Adrenal gland (tissue), 12 donors: ENCODE measurements around the gene SYT7. TPM values are rescaled to one million over a fixed set of nuclear protein-coding genes. Genes with fewer than 3 reads are reported as not detected.
A peak's percentile ranks its signal among the peaks of the same experiment; 100 is the strongest.

Source experiments
- DNase-seq, 7 donors: peaks; one replicate each; pipeline ENCODE4 v3.0.0-alpha.2; 2019 to 2020
- H3K27ac ChIP-seq, 5 donors: fragments of 200-600 bp; sonication (generic) in 4 of 5; 1 replicate in 3 of 5; 2 replicates in 2 of 5; pipeline versions ENCODE4 v1.5.1 to v1.8.0; 2016 to 2020; ENCODE audit warnings: mild to moderate bottlenecking in 1 of 5
- H3K27me3 ChIP-seq: fragments of 200-600 bp; 2 replicates; pipeline ENCODE4 v1.8.0; 2021
- H3K36me3 ChIP-seq, 2 donors: fragments of 200-600 bp; replicated peaks in 1 of 2; 1 replicate in 1 of 2; 2 replicates in 1 of 2; pipeline versions ENCODE4 v1.5.1 to v1.8.0; 2018 to 2022
- H3K4me1 ChIP-seq, 2 donors: fragments of 200-600 bp; replicated peaks in 1 of 2; 1 replicate in 1 of 2; 2 replicates in 1 of 2; pipeline versions ENCODE4 v1.5.1 to v1.8.0; 2018 to 2021
- H3K4me3 ChIP-seq, 4 donors: fragments of 200-600 bp; sonication (generic) in 3 of 4; one replicate each; pipeline ENCODE4 v1.5.1; 2016 to 2018
- H3K9me3 ChIP-seq, 3 donors: fragments of 200-600 bp; sonication (generic) in 1 of 3; replicated peaks in 1 of 3; 1 replicate in 2 of 3; 2 replicates in 1 of 3; pipeline versions ENCODE4 v1.5.1 to v1.8.0; 2016 to 2021
- POLR2A ChIP-seq, 2 donors: fragments of 450-650 bp; IDR thresholded peaks; one replicate each; pipeline ENCODE4 v1.6.1; 2017; ENCODE audit warnings: antibody characterized with exemption in 2 of 2, mild to moderate bottlenecking in 2 of 2, moderate library complexity in 1 of 2
- WGBS, 4 donors: extraction: QIAGEN DNeasy Blood & Tissue Kit in 2 of 4; methylation state at CpG; one replicate each; pipeline versions ENCODE4 v1.1.5 to v1.1.7; 2013 to 2017; 5-methylcytosine and 5-hydroxymethylcytosine counted together
- intact Hi-C, 2 donors: fragments of 100-400 bp; cut with DNase I; formaldehyde crosslinking; loops; one replicate each; pipeline versions ENCODE4 v1.14.1 to v1.15.0; 2022 to 2023
- polyA plus RNA-seq, 3 donors: library from polyadenylated mRNA; stranded (reverse); fragments of 200-250 nt in 2 of 3; fragments of 350-450 nt in 1 of 3; fragmentation: Illumina TruSeq in 1 of 3; extraction: RNeasy Lipid Tissue Mini Kit (QIAGEN cat#74804) in 1 of 3; gene quantifications; one replicate each; pipeline ENCODE4 v1.2.3, GENCODE V29; 2013 to 2014
- total RNA-seq, 9 donors: library from RNA; depleted of rRNA in 4 of 9; stranded (reverse); fragments of >200 nt in 4 of 9; fragments of 120-200 nt in 1 of 9; fragmentation: NEBNext Ultra II Directional in 1 of 9; extraction: Animal tissue kit (Norgen Biotek cat#: 25700) in 1 of 9; gene quantifications; one replicate each; pipeline versions ENCODE4 v1.1.0 to v1.2.4, GENCODE V29; 2013 to 2023
- TF ChIP-seq, protein P1 (sequence below), 6 experiments: fragments of 450-650 bp in 4 of 6; fragments of 200-600 bp in 2 of 6; sonication (generic) in 1 of 6; IDR thresholded peaks; 1 replicate in 5 of 6; 2 replicates in 1 of 6; pipeline versions ENCODE4 v1.5.1 to v1.8.0; 2016 to 2021; ENCODE audit warnings: antibody characterized with exemption in 6 of 6, mild to moderate bottlenecking in 2 of 6, moderate library complexity in 1 of 6
- donor health status: healthy with polysubstance abuse.
- donor health status: Bipolar disorder and iron deficiency.
- donor health status: DM: yes; HTN: yes; CAD: no.
- donor health status: DM: no; HTN: no; CAD: no.
- donor health status: DM: no; HTN: no; CAD: no.
- donor health status: DM: yes; HTN: yes; CAD: no.

Gene SYT7
- total and polyA plus RNA-seq, 12 donors: 0.09 to 6.8 (median 1.3) TPM; not detected in 1

DNA sequence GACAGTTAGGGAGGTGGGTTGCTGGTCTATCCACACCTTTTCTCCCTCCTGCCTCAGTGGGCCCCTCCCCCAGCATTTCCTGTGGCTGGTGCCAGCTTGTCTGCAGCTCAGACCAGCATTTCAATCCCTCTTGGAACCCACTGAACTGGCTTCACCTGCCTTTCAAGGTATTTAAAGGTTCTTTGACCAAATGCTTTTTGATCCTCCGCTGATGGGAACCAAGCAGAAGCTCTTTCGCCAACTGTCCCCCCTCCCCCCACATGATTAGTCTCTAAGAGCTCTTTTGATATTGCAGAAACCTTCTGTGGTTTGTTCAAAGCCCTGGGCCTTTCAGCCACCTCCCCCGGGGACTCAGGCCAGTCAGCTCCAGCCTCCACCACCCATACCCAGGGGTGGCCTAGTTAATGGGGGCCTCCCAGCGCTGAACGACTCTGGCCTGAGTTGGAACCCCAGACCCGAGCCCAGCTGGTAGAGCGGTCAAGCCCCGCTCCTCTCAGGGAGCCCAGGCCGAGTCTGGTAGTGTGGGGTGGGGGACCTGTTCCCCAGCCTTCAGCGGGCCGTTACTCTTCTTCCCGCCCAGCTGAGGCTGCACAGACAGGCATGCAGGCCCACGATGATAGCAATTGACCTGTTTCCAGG, 6.0 kb upstream of the SYT7 start:
- DNase-seq: no peak
- WGBS, 4 donors: 68 to 84% (median 72%) methylated on average over 3 to 13 of the region's 13 CpGs
- TF ChIP-seq, protein P1, sequence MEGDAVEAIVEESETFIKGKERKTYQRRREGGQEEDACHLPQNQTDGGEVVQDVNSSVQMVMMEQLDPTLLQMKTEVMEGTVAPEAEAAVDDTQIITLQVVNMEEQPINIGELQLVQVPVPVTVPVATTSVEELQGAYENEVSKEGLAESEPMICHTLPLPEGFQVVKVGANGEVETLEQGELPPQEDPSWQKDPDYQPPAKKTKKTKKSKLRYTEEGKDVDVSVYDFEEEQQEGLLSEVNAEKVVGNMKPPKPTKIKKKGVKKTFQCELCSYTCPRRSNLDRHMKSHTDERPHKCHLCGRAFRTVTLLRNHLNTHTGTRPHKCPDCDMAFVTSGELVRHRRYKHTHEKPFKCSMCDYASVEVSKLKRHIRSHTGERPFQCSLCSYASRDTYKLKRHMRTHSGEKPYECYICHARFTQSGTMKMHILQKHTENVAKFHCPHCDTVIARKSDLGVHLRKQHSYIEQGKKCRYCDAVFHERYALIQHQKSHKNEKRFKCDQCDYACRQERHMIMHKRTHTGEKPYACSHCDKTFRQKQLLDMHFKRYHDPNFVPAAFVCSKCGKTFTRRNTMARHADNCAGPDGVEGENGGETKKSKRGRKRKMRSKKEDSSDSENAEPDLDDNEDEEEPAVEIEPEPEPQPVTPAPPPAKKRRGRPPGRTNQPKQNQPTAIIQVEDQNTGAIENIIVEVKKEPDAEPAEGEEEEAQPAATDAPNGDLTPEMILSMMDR (IDR thresholded peaks at IDR 0.05): no peak
- no peak for TF ChIP-seq POLR2A (IDR thresholded peaks at IDR 0.05)
- Histone ChIP-seq H3K4me3 (no peak overlapping the region), H3K27me3 (peaks cover 4% of the 10 kb centered on the region), H3K9me3 (no peaks in the 10 kb centered on the region), H3K4me1 (peaks cover 0 to 13% of the 10 kb centered on the region in 2 donors), H3K36me3 (no peaks in the 10 kb centered on the region), H3K27ac (no peak overlapping the region)
- intact Hi-C loops: no loop called here

DNA sequence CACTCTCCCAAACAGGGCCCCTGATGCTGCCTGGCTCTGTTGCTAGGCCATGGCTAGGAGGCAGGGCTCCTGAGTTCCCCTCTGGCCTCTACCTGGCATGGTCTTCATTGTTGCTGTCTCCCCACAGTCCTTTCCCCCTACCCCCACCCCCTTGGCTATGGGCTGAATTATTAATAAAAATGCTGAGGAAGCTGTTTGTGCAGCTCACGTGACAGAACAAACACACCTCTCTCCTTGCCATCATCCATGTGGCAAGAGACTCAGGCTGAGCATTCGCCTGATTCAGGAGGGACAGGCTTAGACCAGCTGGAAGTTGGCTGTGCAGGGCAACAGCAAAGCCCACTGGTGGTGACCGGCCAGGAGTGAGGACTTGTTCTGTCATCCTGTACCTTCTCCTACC, 4.2 kb upstream of the SYT7 start:
- H3K9me3 ChIP-seq: no peaks in the 10 kb centered on the region
- intact Hi-C loops: no loop called here
- H3K4me3 ChIP-seq: no peak overlapping the region
- TF ChIP-seq, protein P1 (IDR thresholded peaks at IDR 0.05): no peak
- TF ChIP-seq POLR2A (IDR thresholded peaks at IDR 0.05): no peak
- peak overlapping the region in 1 of 5 donors; percentile 26 for H3K27ac ChIP-seq
- no peak for DNase-seq
- H3K36me3 ChIP-seq: no peaks in the 10 kb centered on the region
- 77 to 96% (median 84%) methylated on average over 3 of the region's 3 CpGs for WGBS, 4 donors
- H3K4me1 ChIP-seq: peaks cover 5 to 22% of the 10 kb centered on the region in 2 donors
- peaks cover 9% of the 10 kb centered on the region for H3K27me3 ChIP-seq

DNA sequence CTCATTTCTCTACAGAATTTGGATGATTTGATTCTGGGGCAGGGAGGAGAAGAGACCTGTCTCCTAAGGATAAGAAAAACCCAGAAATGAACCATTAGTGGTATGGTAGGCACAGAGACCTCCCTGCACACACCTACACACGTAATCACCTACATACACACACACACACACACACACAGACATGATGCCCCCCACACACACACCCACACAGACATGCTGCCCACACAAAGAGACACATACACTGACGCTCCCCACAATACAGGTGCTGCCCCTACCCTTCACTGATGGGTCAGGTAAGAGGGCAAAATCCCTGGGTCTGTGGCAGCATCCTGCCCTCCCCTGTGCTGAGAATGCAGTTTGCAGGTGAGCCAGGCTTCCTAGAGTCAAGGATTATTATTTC, 1.1 kb upstream of the SYT7 start:
- WGBS, 4 donors: 37 to 57% (median 46%) methylated on average over 2 of the region's 2 CpGs
- peaks cover 5 to 9% of the 10 kb centered on the region in 2 donors for H3K4me1 ChIP-seq
- H3K27me3 ChIP-seq: peaks cover 5% of the 10 kb centered on the region
- TF ChIP-seq POLR2A (IDR thresholded peaks at IDR 0.05): no peak
- H3K27ac ChIP-seq: no peak overlapping the region
- no peak overlapping the region for H3K4me3 ChIP-seq
- DNase-seq: no peak
- H3K9me3 ChIP-seq: no peaks in the 10 kb centered on the region
- H3K36me3 ChIP-seq: no peaks in the 10 kb centered on the region
- intact Hi-C loops: no loop called here

DNA sequence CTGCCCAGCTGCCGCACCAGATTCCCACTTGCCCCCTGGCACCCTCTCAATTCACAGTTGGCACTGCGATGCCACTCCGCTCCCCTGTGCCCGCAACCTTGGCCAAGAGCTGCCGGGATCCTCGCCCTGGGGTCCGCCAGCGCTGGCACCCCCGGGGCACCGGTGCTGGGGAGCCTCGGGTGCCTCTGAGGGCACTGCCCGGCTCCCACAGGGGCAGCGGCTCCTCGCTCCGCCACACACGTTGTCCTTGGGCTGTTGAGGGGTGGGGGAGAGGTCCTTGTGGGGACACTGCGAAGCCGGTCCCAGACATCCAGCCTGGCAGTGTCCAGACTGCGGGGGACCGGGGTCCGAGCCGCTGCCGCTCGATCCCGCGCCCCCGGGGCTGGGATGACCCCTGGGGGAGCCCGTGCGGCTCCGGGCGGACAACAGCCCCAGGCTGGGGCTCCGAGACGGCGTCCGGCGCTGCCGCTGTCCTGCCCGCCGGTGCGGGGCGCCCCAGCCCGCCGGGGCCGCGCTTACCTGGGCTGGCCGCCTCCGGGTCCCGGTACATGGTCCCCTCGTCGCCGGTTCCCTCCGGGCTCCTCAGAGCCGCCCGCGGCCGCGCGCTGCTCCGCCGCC, 496 bp downstream of the SYT7 start:
- TF ChIP-seq, protein P1 (IDR thresholded peaks at IDR 0.05): no peak
- TF ChIP-seq POLR2A (IDR thresholded peaks at IDR 0.05): no peak
- no peaks in the 10 kb centered on the region for H3K9me3 ChIP-seq
- 1 to 8% (median 2%) methylated on average over 11 to 60 of the region's 60 CpGs for WGBS, 4 donors
- no peak for DNase-seq
- H3K27ac ChIP-seq: peak overlapping the region in 1 of 5 donors; percentile 5
- intact Hi-C loops: no loop called here
- no peaks in the 10 kb centered on the region for H3K36me3 ChIP-seq
- peak overlapping the region in 1 of 4 donors; percentile 60 for H3K4me3 ChIP-seq
- H3K27me3 ChIP-seq: peaks cover 5% of the 10 kb centered on the region
- peaks cover 5 to 9% of the 10 kb centered on the region in 2 donors for H3K4me1 ChIP-seq
